ENCODE measurements around the gene CACYBP.
A peak's percentile ranks its signal among the peaks of the same experiment; 100 is the strongest.
"Not testable (repeated sequence)": the region's sequence is repeated elsewhere in the genome, so short reads cannot be mapped to it uniquely, and the experiment has no call there.

CACYBP gene

GRCh38 chr1:175015243-175015642 is 15.5 kb downstream of the CACYBP start:
- DNase-seq = no peak

GRCh38 chr1:175019524-175019923 is 19.8 kb downstream of the CACYBP start:
- DNase-seq = no peak

GRCh38 chr1:175023043-175023921 is 23.5 kb downstream of the CACYBP start, which contains the start of gene MRPS14:
Gene MRPS14 (minus strand): TSS chr1:175023425. CDS start chr1:175023408, 17 bp downstream.
- peak; percentile 97 for DNase-seq

- DNase-seq = not testable (repeated sequence)
Measured at GRCh38 chr1:175023922-175024242, 24.1 kb downstream of the CACYBP start.

GRCh38 chr1:175024773-175025172 is 25.0 kb downstream of the CACYBP start:
- DNase-seq = no peak

GRCh38 chr1:175033953-175034352 is 34.2 kb downstream of the CACYBP start:
- no peak for DNase-seq

GRCh38 chr1:175034775-175035174 is 35.0 kb downstream of the CACYBP start:
- DNase-seq = no peak

- DNase-seq = peak; percentile 48
Measured at GRCh38 chr1:175035865-175036264, 36.1 kb downstream of the CACYBP start.

- DNase-seq = no peak
Measured at GRCh38 chr1:175036476-175036875, 36.7 kb downstream of the CACYBP start.

GRCh38 chr1:175037416-175037815 is 37.7 kb downstream of the CACYBP start:
- DNase-seq = no peak

- no peak for DNase-seq
Measured at GRCh38 chr1:175040324-175040879, 40.7 kb downstream of the CACYBP start.

- no peak for DNase-seq
Measured at GRCh38 chr1:175042650-175043049, 42.9 kb downstream of the CACYBP start.

GRCh38 chr1:175043824-175044223 is 44.1 kb downstream of the CACYBP start:
- DNase-seq = no peak

GRCh38 chr1:175044591-175044990 is 44.8 kb downstream of the CACYBP start:
- peak; percentile 31 for DNase-seq

GRCh38 chr1:175045097-175045496 is 45.4 kb downstream of the CACYBP start:
- DNase-seq = no peak

GRCh38 chr1:175045519-175045918 is 45.8 kb downstream of the CACYBP start:
- no peak for DNase-seq

- DNase-seq = no peak
Measured at GRCh38 chr1:175050992-175051391, 51.2 kb downstream of the CACYBP start.

GRCh38 chr1:175054736-175055135 is 55.0 kb downstream of the CACYBP start:
- no peak for DNase-seq
